ENCODE measurements around the gene CDHR3.
"Not testable (repeated sequence)": the region's sequence is repeated elsewhere in the genome, so short reads cannot be mapped to it uniquely, and the experiment has no call there.

Gene CDHR3

DNA sequence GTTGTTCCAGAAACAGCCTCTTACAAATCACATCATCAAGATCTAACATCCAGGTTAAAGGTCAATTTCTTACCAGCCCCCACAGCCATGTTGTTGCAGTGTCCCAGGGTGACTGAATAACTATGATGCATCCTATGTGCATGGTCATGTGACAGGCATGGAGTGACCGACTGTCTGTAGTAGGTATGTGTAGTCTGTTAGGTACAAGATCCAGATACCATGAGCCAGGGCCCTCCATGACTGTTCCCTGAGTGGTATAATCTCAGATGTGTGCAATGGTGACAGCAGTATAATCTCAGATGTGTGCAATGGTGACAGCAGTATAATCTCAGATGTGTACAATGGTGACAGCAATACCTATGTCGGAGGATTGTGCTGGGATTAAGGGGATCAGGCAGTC, 8.8 kb downstream of the CDHR3 start:
- DNase-seq (ENCODE audit: low read depth), result no peak

- DNase-seq (ENCODE audit: low read depth), result no peak
Measured at GRCh38 chr7:105972276-105972675, 9.2 kb downstream of the CDHR3 start.

DNA sequence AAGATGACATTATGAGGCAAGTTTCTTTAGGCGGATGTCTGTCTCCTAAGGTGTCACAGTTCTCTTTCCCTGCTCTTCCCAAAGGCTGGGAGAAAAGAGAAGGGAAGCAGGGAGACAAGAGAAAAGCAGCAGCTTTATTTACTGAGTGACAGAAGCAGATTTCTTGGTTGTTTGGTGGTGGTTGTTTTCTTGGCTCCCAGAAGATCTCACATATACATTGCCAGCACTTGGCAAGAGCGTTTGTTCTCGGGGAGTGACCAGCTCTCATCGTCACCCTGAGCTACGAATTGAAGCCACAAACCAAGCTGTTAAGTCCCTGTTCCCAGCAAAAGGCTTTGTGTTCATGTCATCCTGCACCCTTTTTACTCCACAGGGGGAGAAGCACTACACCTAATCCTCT, 11.4 kb downstream of the CDHR3 start:
- no peak for DNase-seq (ENCODE audit: low read depth)

- DNase-seq (ENCODE audit: low read depth), result no peak
Measured at GRCh38 chr7:105975770-105976417, 12.8 kb downstream of the CDHR3 start.

- DNase-seq (ENCODE audit: low read depth), result no peak
Measured at GRCh38 chr7:105976868-105977267, 13.8 kb downstream of the CDHR3 start.

DNA sequence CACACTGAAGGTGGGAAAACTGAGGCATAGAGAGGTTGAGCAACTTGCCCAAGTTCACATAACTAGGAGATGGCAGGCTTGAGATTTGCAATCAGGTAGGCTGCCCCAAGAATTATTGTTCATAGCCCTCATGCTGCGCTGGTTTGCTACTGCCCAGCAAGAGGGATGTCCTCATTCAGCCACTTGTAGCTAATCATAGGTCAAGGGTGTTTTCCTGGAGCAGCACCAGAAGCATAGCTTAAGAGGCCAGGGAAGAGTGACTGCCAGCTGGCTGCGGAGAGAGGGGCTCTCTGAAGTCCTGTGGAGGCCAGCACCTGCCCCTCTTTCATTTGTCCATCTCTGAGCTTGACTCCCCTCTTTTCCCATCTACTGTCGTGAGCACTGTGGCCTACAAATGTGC, 15.0 kb downstream of the CDHR3 start:
- no peak for DNase-seq (ENCODE audit: low read depth)

- DNase-seq (ENCODE audit: low read depth), result no peak
Measured at GRCh38 chr7:105978974-105979373, 15.9 kb downstream of the CDHR3 start.

DNA sequence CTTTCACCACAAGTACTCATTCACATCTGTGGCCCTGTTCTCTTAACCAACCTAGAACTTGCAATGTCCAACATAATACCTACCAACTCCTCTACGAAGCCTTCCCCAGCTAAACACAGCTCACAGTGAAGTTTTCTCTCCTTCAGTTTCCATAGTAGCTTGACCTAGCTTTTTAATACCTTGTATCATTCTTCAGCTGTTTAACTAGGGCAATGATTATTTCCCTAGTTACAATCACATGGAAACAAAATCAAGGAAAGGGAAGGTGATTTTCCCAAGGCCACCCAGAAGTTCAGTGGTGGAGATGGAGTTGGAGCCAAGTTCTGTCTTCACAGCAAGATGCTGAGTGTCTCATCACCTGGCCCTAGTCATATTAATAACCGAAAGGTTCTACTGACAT, 16.3 kb downstream of the CDHR3 start:
- DNase-seq (ENCODE audit: low read depth), result no peak

DNA sequence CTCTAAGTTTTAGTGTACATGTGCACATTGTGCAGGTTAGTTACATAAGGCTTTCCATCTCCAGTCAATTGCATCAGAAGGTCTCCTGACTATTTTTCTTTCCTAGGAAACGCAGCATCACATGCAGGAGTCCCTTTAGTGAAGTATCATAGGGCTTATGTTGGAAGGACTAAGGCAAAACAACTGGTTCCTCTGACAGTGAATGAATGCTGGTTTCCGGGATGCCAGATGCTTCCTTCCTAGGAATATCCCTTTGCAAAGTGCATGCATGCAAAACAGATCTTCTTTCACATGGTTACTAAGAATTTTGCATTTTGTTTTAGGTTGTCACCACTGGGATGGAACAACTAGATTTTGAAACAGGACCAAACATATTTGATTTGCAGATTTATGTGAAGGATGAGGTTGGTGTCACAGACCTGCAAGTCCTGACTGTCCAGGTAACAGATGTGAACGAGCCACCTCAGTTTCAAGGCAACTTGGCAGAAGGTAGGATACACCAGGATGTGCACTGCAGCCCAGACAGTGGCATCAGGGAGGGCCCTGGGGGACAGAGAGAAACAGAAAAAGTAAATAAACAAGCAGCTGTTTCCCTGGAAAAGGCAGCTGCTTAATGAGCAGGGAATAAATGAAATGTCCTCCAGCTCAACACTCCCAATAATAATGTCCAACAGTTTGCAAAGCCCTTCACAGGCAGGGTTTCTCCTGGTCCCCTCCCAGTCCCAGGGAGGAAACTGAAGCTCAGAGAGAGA, 17.8 kb downstream of the CDHR3 start:
- DNase-seq (ENCODE audit: low read depth), result no peak

DNA sequence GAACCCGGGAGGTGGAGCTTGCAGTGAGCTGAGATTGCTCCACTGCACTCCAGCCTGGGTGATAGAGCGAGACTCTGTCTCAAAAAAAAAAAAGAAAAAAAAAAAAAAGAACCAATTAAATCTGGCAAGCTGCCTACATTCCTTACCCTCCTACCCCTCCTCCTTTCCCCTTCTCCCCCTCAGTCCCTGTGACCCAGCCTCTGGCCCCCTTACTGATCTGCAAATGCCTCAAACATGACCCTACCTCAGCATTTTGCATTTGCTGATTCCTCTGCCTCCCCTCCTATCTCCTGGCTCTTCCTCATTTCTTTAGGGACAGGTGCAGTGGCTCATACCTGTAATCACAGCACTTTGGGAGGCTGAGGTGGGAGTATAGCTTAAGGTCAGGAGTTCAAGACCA, 19.3 kb downstream of the CDHR3 start:
- DNase-seq (ENCODE audit: low read depth), result no peak

DNA sequence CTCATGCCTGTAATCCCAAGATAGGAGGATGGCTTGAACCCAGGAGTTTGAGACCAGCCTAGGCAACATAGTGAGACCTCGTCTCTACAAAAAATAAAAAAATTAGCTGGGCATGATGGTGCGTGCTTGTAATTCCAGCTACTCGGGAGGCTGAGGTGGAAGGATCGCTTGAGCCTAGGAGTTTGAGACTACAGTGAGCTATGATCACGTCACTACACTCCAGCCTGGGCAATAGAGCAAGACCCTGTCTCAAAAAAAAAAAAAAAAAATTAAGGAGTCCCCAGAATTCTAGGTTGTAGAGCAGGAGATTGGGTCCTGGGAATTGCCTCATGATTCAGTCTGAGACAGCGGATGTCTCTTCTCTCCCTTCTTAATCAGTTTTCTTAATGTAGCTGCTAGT, 21.7 kb downstream of the CDHR3 start:
- not testable (repeated sequence) for DNase-seq (ENCODE audit: low read depth)

- DNase-seq (ENCODE audit: low read depth), result no peak
Measured at GRCh38 chr7:105985229-105985628, 22.2 kb downstream of the CDHR3 start.

GRCh38 chr7:105985672-105986215, 22.7 kb downstream of the CDHR3 start:
- DNase-seq (ENCODE audit: low read depth), result no peak

DNA sequence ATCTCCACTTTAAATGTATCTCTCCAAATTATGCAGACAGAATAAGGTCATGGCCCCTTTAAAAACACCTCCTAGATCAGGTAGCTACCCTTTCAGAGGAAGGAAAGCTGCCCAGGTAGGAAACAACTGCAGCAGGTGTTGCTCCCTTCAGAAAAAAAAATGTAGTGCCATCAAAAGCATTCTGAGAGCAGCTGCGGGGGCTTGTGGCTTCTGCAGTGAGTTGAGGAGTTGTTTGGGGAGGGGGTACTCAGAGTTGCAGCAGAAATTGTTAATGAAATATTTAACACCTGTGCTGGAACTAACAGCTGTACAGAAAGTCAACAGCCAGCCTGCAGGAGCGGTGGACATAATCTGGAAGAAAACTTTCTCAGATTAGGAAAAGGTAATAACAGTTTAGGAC, 24.0 kb downstream of the CDHR3 start:
- no peak for DNase-seq (ENCODE audit: low read depth)

- DNase-seq (ENCODE audit: low read depth), result no peak
Measured at GRCh38 chr7:105988276-105988675, 25.2 kb downstream of the CDHR3 start.

- DNase-seq (ENCODE audit: low read depth), result no peak
Measured at GRCh38 chr7:105989191-105989590, 26.1 kb downstream of the CDHR3 start.

DNA sequence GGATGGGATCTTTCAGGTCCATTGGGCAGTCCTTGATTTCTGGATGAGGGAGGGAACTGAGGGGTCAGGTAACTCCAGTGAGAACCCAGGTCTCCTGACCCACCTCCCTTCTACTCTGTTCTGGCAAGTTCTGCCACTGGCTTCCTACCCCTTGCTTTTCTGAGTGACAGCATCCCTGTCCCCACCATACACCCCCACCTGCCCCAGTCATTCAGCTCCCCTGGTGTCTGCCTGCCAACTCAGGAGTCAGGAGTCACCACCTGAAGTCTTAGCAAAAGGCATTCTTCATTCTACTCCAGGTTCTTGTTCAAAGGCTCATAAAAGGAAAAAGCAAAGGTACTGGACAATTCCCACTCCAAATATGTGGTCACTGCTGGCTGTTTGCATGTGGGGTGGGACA, 26.6 kb downstream of the CDHR3 start:
- no peak for DNase-seq (ENCODE audit: low read depth)

DNA sequence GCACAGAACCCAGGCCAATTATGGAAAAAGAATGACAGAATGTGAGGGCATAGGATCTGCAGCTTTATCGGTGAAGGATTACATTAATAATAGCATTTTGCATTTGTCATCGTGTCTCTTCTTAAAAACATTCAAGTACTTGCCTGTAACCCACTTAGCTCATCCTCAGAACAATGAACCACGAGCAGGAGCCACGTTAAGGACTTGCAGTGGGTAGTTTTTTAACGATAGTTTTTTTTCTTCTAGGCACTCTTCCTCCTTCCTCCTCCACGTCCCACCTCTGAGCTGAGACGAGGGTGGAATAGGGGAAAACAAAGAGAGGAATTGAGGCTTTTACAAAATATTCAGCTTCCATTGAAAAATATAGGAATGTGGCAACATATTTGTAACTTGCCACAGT, 27.1 kb downstream of the CDHR3 start:
- DNase-seq (ENCODE audit: low read depth), result no peak

- no peak for DNase-seq (ENCODE audit: low read depth)
Measured at GRCh38 chr7:105990727-105991453, 27.8 kb downstream of the CDHR3 start.

DNA sequence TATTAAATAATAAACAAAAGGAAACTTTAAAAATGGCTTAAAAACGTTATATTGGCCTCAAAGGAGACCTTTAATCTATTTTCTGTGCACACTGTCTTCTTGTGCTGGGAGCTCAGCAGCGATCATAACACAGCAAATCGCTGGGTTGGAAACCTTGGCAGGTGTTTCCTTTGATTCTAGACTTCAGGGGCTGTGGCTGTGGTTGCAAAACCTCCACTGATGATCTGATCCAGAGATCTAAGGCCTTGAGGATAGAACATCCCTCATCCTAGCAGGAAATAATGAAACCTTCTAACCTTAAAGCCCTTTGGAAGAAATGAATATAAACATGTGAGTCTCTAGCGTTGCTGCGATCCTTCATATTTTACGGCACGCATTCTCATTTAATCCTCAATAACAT, 29.8 kb downstream of the CDHR3 start:
- DNase-seq (ENCODE audit: low read depth), result no peak

DNA sequence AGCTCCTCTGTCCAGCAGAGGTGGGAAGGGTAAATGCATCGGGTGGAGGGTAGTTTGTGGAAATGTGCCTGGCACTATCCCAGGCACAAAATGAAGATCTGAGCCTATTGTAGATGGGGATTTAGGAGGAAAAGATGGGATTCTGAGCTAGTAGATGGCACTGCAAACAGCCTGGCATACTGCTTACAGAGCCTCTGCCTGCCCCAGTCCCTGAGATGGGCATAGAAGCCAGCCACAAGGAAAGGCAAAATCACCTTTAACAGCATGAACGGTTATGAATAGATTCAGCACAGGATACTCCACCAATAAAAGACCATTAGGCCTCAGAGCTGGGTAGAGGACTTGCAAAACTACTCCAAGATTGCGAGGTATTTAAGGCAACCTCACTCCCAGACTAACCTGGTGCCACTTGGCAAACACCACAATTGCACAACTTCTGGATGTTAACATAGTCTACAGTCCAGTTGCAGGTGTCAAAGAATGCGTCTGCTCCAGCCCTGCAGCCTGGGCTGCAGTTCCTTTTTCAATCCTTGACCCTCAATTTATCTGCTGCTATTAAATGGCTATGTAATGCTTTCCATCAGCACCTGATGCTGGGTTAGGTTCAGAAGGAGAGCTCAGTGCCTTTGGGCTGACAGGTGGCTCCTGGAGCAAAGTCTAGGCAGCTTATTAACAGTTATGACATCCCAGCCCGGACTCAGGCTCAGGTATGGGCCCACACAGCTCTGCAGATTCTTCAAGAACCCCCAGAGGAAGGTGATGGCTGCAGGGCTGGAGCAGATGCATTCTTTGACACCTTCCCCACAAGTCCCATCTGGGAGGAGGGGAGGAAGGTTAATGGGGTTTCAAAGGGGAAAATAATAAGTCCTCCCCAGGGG, 34.0 kb downstream of the CDHR3 start:
- no peak for DNase-seq (ENCODE audit: low read depth)

GRCh38 chr7:105999256-105999655, 36.2 kb downstream of the CDHR3 start:
- DNase-seq (ENCODE audit: low read depth), result no peak
